GM12892 (cell line): ENCODE measurements around the gene METTL21A.

Experiments used
- POLR2AphosphoS5 ChIP-seq: IDR thresholded peaks from 2 replicates; pipeline ENCODE4 v1.6.1; 2011; ENCODE audit warnings: low read depth, low read length, control low read depth
- TAF1 ChIP-seq: IDR thresholded peaks from 2 replicates; pipeline ENCODE4 v1.6.1; 2011; ENCODE audit warnings: low read depth, mild to moderate bottlenecking, control low read depth, low read length, borderline replicate concordance

- TF ChIP-seq TAF1: no peak
- no peak for TF ChIP-seq POLR2AphosphoS5
Observed at GRCh38 chr2:207612714-207613113, 12.5 kb downstream of the METTL21A start.
